C4-2B (cell line): ENCODE data around the gene ETFDH.
"Not testable (repeated sequence)": the region's sequence is repeated elsewhere in the genome, so short reads cannot be mapped to it uniquely, and the experiment has no call there.

Experiments used
- H3K27ac ChIP-seq: fragments of 450-650 bp; 2 replicates; pipeline ENCODE4 v1.5.1; 2017
- ZFX ChIP-seq: fragments of 450-650 bp; IDR thresholded peaks from 2 replicates; pipeline ENCODE4 v1.6.1; 2017
- TF ChIP-seq, protein P1 (sequence below): fragments of 450-650 bp; conservative IDR thresholded peaks from 2 replicates; pipeline ENCODE4 v1.5.1; 2017; ENCODE audit warnings: mild to moderate bottlenecking

The ETFDH gene

DNA sequence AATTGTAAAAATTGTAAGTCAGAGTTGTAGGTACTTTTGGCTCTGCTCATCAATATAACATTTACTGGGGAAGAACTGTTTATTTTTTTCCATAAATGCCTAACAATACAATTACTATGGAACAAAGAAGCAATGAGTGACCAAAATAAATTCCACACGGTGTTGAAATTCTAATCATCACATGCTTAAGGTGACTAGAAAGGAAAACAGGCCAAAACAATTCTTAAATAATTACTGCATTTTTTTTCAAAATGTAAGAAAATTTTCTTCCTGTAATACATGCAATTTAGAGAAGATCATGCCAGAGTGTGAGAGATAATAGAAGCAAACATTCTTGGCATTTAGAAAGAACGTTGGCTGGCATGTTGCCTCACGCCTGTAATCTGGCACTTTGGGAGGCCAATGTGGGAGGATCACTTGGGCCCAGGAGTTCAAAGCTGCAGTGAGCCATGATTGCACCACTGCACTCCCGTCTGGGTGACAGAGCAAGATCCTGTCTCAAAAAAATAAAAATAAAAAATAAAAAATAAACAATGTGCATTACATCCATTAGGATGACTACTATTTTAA, 22.9 kb upstream of the ETFDH start:
- no peak overlapping the region for H3K27ac ChIP-seq
- TF ChIP-seq, protein P1, sequence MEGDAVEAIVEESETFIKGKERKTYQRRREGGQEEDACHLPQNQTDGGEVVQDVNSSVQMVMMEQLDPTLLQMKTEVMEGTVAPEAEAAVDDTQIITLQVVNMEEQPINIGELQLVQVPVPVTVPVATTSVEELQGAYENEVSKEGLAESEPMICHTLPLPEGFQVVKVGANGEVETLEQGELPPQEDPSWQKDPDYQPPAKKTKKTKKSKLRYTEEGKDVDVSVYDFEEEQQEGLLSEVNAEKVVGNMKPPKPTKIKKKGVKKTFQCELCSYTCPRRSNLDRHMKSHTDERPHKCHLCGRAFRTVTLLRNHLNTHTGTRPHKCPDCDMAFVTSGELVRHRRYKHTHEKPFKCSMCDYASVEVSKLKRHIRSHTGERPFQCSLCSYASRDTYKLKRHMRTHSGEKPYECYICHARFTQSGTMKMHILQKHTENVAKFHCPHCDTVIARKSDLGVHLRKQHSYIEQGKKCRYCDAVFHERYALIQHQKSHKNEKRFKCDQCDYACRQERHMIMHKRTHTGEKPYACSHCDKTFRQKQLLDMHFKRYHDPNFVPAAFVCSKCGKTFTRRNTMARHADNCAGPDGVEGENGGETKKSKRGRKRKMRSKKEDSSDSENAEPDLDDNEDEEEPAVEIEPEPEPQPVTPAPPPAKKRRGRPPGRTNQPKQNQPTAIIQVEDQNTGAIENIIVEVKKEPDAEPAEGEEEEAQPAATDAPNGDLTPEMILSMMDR: no peak
- no peak for TF ChIP-seq ZFX

DNA sequence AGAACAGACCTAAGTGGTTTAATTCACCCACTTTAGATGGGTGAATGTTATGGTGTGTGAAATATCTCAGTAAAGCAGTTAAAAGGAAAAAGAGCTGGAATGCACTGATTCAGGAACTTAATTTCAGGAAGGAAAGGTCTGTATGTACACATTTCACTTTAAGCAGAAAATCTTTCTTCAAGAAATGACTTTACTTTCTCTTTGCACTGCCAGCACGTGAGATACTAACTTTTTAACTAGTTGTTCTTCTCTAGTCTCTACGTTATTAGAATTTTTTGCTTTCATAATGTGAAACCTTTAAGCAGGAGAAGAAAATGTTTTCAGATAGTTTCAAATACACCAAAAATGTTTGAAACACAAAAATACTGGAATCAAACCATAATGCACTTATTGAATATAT, 19.2 kb upstream of the ETFDH start:
- no peak for TF ChIP-seq ZFX
- no peak overlapping the region for H3K27ac ChIP-seq

DNA sequence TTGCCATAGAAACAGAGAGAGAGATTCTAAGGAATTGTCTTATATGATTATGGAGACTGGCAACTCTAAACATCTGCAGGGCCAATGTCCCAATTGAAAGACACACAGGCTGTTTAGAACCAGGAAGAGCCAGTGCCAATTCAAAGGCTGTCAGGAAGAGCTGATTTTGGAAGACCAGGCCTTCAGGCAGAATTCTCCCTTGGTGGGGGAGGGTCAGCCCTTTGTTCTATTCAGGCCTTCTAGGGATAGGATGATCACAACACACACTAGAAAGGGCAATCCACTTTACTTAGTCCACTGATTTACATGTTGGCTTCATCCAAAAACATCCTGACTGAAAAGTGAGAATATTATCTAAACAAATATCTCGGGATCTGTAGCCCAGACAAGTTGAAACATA, 15.7 kb upstream of the ETFDH start:
- H3K27ac ChIP-seq: no peak overlapping the region
- TF ChIP-seq, protein P1: no peak
- TF ChIP-seq ZFX: no peak

DNA sequence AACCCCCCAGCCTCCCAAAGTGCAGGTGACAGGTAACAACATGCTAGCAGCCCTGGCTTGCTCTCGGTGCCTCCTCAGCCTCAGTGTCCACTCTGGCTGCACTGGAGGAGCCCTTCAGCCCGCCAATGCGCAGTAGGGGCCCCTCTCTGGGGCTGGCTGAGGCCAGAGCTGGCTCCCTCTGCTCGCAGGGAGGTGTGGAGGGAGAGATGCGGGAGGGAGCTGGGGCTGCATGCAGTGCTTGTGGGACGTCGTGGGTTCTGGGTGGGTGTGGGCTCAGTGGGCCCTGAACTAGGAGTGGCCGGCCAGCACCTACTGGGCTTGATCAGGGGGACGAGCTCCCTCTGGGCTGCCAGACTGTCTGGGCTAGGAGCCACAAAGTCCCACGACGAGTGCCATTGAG, 14.8 kb upstream of the ETFDH start:
- no peak for TF ChIP-seq ZFX
- TF ChIP-seq, protein P1: no peak
- H3K27ac ChIP-seq: no peak overlapping the region

DNA sequence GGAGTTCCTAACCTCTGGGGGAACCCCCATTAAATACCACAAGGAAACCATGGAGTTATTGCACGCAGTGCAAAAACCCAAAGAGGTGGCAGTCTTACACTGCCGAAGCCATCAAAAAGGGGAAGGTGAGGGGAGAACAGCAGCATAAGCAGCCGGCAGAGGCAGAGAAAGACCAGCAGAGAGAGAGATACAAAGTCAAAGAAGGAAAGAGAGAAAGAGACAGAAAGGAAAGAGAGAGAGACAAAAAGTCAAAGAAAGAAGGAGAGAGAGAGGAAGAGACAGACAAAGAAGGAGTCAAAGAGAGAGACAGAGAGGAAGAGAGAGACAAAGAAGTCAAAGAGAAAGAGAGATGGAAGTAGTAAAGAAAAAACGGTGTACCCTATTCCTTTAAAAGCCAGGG, 8.8 kb upstream of the ETFDH start:
- not testable (repeated sequence) for H3K27ac ChIP-seq

DNA sequence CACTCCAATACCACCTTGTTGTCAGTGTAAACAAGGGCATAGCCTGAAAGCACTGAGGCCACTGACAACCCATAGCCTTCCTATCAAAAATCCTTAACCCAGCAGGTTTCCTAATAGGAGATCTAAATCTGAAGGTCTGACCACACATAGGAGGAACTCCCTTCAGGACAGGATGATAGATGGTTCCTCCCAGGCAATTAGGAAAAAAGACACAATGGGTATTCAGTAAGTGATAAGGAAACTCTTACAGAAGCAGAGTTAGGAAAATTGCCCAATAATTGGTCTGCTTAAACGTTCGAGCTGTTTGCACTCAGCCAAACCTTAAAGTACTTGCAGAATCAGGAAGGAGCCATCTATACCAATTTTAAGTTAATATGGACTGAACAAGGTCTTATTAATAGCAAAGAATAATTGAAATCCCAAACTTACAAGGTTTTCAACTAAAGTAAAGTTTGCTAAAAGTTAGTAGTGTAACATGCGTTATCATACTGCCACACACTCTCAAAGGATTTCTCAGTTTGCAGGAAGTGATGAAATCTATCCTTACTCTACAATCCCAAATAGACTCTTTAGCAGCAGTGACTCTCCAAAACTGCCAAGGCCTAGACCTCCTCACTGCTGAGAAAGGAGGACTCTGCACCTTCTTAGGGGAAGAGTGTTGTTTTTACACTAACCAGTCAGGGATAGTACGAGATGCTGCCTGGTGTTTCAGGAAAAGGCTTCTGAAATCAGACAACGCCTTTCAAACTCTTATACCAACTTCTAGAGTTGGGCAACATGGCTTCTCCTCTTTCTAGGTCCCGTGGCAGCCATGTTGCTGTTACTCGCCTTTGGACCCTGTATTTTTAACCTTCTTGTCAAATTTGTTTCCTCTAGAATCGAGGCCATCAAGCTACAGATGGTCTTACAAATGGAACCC, 8.1 kb upstream of the ETFDH start:
- not testable (repeated sequence) for H3K27ac ChIP-seq

DNA sequence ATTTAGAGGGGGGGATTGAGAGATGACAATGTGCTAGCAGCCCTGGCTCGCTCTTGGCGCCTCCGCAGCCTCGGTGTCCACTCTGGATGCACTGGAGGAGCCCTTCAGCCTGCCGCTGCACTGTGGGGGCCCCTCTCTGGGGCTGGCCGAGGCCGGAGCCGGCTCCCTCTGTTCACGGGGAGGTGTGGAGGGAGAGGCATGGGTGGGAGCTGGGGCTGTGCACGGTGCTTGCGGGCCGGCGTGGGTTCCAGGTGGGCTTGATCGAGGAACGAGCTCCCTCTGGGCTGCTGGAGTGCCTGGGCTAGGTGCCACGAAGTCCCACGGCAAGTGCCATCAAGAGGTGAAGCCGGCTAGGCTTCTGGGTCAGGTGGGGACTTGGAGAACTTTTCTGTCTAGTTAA, 7.3 kb upstream of the ETFDH start:
- no peak overlapping the region for H3K27ac ChIP-seq
- no peak for TF ChIP-seq ZFX
- TF ChIP-seq, protein P1: no peak

DNA sequence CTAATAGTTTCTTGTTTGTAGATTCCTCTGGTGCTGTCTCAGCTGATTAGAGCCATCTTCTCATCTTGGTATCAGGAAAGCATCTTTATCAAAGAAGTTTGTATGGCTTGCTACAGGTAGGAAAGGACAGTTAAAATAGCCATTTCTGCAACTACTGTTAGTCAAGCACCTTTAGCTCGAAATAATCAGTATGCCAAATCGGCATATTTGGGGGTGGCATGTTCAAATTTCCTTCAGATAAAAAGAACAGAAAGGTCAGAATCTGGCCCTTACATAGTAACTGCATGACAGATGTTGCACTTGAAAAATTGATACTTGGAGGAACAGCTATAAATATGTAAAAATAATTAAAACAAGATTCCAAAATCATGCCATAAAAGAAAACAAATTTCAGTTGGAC, 5.2 kb upstream of the ETFDH start:
- no peak overlapping the region for H3K27ac ChIP-seq
- TF ChIP-seq ZFX: no peak
- TF ChIP-seq, protein P1: no peak

DNA sequence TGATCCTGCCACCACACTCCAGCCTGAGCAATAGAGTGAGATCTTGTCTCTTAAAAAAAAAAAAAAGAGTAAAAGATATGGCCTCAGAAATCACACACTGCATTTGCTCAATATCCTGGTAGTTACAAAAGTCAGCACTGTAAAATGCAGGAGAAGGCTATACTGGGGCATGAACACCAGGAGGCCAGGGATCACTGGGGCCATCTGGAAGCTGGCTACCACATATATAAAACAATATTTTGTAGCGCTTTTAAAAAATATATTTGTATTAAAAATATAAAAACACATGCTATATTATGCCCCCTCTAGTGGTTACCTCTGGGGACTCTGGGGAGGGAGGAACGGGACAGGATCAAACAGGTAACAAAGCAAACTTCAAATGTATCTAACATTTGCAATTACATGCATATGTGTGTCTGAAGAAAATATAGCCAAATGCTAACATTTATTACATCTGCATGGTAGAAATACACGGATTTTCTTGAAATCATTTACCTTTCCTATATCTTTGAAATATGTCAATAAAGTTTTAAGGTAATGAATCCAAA, 4.4 kb upstream of the ETFDH start:
- TF ChIP-seq, protein P1: peak; percentile 80
- TF ChIP-seq ZFX: no peak
- no peak overlapping the region for H3K27ac ChIP-seq
